ENCODE results near the gene MBIP. TPM values are rescaled to one million over a fixed set of nuclear protein-coding genes. Genes with fewer than 3 reads are reported as not detected.

MBIP gene
- total RNA-seq, 1 experiment from 2014 or later: 5.1 TPM

DNA sequence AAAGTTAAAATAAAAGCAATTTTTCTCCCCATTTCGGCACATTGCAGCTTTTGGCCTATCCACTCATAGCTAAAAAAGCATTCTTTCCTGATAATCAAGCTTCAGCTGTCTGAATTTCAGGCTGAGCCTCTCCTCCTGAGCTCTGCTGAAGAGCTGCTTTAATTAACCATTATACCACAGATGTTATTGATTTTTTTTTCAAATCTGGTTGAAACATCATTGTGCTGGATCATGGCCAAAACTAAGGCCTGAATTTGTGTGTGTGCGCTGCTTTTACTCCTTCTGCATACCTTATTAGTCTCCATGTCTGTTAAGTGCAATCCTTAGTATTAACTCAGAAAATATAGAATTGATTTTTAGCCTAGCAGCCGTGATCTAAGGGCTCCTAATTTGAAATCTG is 52.3 kb downstream of the MBIP start:
- DNase-seq (ENCODE audit: low read depth): no peak

DNA sequence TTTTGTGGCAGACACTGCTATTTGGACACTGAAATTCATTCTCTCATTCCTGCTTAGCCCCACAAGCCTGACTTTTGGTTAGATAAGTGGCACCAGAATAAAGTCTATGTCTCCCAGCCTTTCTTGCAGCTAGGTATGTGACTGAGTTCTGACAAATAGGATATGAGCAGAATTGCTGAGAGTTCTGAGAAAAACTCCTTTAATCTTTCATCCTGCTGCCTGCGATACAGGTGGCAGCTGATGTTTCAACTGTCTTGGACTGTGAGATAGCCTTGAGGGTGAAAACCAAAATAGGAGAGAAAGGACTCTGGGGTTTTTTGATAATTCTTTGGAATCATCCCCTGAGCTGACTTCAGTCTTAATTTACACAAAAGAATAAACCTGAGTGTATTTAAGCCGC is 55.8 kb downstream of the MBIP start:
- DNase-seq (ENCODE audit: low read depth): no peak

DNA sequence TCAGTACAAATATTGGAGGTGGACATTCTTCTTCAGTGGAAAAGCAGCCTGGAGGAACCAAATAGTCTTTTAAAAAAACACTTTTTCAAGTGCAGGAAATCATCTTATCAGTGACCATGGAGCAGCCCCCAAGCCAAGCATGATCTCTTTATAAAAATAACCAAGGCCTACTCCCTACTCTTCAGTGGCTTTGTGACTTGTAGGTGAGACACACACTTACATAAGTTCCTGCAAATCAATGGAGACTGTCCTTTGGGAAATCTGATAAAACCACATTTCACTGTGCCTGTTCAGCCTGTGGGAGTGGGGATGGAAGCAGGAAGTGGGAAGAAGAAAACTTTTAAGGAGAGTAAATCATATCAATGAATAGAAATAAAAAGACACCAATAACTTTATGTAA is 56.3 kb downstream of the MBIP start:
- DNase-seq (ENCODE audit: low read depth): no peak

DNA sequence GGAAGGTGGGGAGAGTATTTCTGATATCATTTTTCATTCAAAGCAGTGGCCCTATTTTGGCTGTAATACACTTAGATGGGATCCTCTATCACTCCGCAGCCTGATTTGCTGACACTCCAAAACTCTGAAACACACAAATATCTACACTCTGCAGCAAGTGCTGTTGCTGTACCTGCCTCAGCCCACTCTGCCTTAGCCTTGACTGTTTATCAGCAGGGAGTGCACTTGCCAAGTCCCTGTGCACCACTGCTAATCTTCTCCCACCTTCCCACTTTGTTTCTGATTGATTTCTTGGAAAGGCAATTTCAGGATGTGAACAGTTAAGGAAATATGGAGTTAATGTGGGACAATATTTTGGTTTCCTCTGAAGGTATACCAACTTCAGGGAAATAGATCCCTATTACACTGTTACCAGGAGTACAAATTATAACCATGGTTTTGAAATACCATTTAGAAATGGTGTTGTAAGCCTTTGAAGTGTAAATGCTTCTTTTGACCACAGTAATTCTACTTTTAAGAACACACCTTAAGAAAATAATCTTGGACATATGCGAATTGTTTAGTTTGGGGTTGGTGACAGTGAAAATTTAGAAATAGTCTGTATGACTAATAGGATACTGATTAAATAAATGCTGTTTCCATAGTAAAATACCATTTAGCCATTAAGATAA is 59.3 kb downstream of the MBIP start:
- DNase-seq (ENCODE audit: low read depth): no peak

DNA sequence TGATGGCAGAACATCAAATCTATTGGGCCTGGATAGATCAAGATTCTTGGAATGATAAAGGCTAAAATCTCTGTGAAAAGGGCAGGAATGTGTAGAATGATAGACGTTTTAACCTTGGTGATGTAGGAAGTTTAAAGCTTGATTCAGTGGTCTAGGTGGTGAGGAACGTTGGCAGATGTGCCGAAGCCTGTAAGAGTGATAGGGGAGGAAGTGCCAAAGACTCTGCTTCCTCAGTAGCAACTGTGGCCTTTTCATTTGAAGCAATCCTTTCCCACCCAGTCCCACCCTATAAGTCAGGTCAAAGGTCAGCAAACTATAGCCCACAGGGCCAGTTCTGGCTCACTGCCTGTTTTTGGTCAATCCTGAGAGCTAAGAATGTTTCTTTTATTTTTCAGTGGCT is 62.2 kb downstream of the MBIP start:
- DNase-seq (ENCODE audit: low read depth): no peak

DNA sequence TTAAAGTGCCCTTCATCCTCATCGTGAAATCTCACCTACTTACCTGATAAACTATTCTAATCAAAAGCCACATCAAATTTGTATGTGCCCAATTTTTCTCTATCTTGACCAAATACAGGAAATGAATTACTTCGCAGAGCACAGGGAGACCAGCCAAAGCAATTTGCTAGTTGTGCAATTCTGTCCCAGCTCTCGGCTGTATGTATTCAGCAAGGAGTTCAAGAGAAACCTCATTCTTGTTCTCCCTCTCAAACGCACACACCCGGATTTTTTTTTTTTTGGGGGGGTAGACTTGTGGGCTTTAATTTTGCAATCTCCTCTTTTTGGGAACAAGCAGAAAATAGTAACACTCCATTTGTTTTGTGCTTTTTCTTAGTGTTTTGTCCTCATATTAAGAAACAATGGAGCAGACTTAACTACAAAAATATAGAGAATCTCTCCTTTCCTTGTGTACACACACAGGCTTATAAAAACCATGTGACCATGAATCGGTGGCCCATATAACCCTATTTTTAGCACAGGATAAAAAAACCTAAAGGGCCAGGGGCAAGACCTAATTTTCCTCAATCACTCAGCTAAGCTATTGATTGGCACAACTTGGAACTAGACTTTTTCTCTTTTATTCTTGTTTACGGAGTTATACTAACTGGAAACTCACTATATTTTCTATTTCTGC is 64.2 kb downstream of the MBIP start:
- DNase-seq (ENCODE audit: low read depth): no peak

DNA sequence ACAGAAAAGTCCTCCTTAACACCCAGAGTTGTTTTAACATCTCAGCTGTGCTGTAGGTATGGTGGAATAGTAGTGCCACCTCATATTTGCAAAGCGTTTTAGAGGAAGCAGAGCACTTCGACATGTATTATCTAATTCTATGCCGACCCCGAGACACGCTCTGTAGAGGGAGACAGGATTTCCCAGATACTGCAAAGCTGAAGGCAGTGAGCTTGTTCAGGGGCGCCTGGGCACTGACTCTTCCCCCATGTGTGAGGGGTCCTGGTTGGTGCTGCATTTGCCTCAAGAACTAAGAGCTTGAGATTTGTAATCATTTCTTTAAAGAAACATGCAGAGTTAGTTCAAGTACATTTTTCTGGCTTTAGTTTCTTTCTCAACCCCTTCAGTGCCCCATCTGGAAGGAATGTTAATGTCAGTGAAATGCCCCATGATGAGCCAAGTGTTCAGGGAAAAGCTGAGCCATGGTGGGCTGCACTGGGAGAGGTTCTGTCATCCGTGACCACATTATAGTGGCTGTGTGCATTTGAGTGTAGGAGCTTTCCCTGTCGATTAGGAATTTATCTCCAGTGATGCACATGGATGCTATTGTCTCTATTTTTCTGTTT is 66.3 kb downstream of the MBIP start:
- DNase-seq (ENCODE audit: low read depth): peak; percentile 26

Other genes with a start within 250 kb of the MBIP start
- not detected in 2 replicates for gene PTCSC3, start 143.9 kb downstream of the MBIP start, total RNA-seq (2014; rRNA removed; shearing (Covaris generic))
- not detected in 2 replicates for gene NKX2-1, start 199.6 kb upstream of the MBIP start, total RNA-seq (2014; rRNA removed; shearing (Covaris generic))